Hematopoietic multipotent progenitor cell treated with erythropoietin and hydrocortisone succinate and interleukin-3 and kit ligand, for 17 days (in vitro differentiated cells): ENCODE data around the gene NOX5.

Experiments
- DNase-seq: peaks from one replicate; pipeline ENCODE4 v3.0.0-alpha.2; 2015; ENCODE audit warnings: low spot score

Gene NOX5

GRCh38 chr15:69100821-69101220, 86.3 kb downstream of the NOX5 start:
- DNase-seq: no peak

DNA sequence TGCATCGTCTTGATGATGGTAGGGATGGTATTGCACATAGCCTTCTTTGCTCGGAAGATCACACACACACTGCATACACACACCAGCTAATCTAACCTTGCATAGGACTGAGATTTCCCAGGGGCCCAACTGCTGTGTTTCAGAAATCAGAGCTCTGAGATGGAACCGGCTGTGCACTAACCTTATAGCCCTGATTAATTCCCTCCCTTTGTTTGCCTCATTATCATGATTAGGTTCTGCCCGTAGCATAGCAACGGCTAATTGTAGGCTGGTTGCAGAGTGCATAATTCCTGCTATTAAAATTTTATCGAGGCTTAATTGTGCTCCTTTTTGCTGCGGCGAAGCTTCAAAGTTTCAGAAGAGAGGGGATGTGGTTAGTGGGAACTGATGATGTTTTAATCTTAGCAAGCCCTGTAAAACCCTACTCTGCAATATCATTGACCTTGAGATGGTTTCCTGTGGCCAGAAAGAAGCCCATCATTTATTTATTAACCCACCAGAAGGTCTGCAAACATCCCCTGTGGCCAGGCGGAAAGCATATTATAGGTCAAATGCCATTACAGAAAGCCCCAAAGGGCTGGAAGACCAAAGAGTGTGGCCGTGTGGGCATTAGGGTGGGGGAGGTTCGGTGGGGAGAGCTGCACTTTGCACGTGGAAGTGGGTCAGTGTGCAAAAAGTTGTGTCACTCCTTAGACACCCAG, 89.7 kb downstream of the NOX5 start:
- DNase-seq: no peak

GRCh38 chr15:69105451-69105985, 91.0 kb downstream of the NOX5 start:
- DNase-seq: no peak

DNA sequence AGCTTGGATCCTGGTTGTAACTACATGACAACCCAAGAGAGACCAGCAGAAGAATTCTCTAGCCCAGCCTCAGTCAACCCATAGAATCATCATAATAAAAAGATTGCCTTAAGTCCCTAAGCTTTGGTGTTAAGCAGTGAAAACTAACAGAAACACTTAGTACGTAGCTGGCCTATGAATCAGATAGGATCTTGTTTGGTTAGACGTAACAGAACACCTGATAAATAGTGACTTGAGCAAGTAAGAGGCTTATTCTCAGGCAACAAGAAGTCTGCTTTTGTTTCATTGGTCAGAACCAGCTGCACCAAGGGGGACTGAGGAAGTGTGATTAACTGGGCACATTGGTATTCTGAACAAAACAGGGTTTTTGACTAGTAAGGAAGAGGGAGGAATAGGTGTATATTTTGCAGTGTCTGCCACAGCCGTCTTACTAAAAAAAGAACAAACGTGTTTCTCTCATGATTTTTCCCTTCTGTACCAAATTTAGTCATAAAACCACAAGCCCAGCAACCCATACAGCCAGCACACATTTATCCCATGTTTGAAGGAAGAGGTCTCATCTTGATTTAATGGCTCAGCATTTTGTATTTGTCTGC, 92.6 kb downstream of the NOX5 start:
- DNase-seq: no peak
